ENCODE measurements around the gene LRRC42. TPM values are rescaled to one million over a fixed set of nuclear protein-coding genes. Genes with fewer than 3 reads are reported as not detected.

Gene LRRC42
- total and polyA plus RNA-seq, 2 experiments from 2014 or later = 41.8 to 46.9 TPM

- WGBS, 2 experiments (ENCODE audit: low coverage in 1 of 2, low lambda C conversion rate in 2 of 2, missing lambda C conversion rate in 2 of 2) = 74 to 76% methylated on average over 4 of the region's 4 CpGs
These were observed 3.2 kb downstream of the LRRC42 start for GRCh38 chr1:53949023-53949990.

GRCh38 chr1:53951697-53952096, 5.5 kb downstream of the LRRC42 start:
- peaks cover 92% of the 10 kb centered on the region for H3K79me2 ChIP-seq (ENCODE audit: insufficient read depth)
- no peak overlapping the region for H2AFZ ChIP-seq
- no peak overlapping the region for H3K27ac ChIP-seq
- no peak for DNase-seq
- H3K4me2 ChIP-seq (ENCODE audit: unreplicated experiment) = no peak overlapping the region
- no peak overlapping the region for H3K4me3 ChIP-seq
- in situ Hi-C loops (cut with MboI) = no loop called here
- H4K20me1 ChIP-seq (ENCODE audit: insufficient read depth) = no peaks in the 10 kb centered on the region
- peaks cover 25% of the 10 kb centered on the region for H3K4me1 ChIP-seq (ENCODE audit: insufficient read depth)
- H3K9me2 ChIP-seq (ENCODE audit: insufficient read depth) = no peaks in the 10 kb centered on the region
- H3K9ac ChIP-seq = no peak overlapping the region
- 96 to 100% methylated on average over 3 to 5 of the region's 5 CpGs for WGBS, 2 experiments (ENCODE audit: low coverage in 1 of 2, low lambda C conversion rate in 2 of 2, missing lambda C conversion rate in 2 of 2)
- no peak for TF ChIP-seq EZH2phosphoT487 (IDR thresholded peaks at IDR 0.05; ENCODE audit: insufficient read depth, low read depth)
- TF ChIP-seq EZH2 (IDR thresholded peaks at IDR 0.05; ENCODE audit: insufficient read depth, poor library complexity, severe bottlenecking) = no peak
- no peaks in the 10 kb centered on the region for H3K27me3 ChIP-seq (replicated peaks; ENCODE audit: insufficient read depth)
- peaks cover 26% of the 10 kb centered on the region for H3K36me3 ChIP-seq (ENCODE audit: low read depth)
- no peaks in the 10 kb centered on the region for H3K9me3 ChIP-seq (ENCODE audit: low read depth)
- H3F3A ChIP-seq (ENCODE audit: insufficient read depth) = peaks cover 17% of the 10 kb centered on the region

More at GRCh38 chr1:53949023-53949990, 3.2 kb downstream of the LRRC42 start:
- Histone ChIP-seq H3K36me3 (ENCODE audit: low read depth) (peaks cover 22% of the 10 kb centered on the region), H3K4me3 (no peak overlapping the region), H3K9me2 (ENCODE audit: insufficient read depth) (no peaks in the 10 kb centered on the region), H3K4me2 (ENCODE audit: unreplicated experiment) (peak overlapping the region; percentile 90), H3F3A (ENCODE audit: insufficient read depth) (0 out of 2 replicates have a peak, but pooled peaks cover 4% of the 10 kb centered on the region), H4K20me1 (ENCODE audit: insufficient read depth) (no peaks in the 10 kb centered on the region), H3K9ac (peak overlapping the region; percentile 14; the same call in 1 of the 2 replicates), H3K27me3 (replicated peaks; ENCODE audit: insufficient read depth) (no peaks in the 10 kb centered on the region), H3K4me1 (ENCODE audit: insufficient read depth) (peaks cover 21% of the 10 kb centered on the region), H3K9me3 (ENCODE audit: low read depth) (no peaks in the 10 kb centered on the region), H3K27ac (no peak overlapping the region), H3K79me2 (ENCODE audit: insufficient read depth) (peaks cover 92% of the 10 kb centered on the region), H2AFZ (no peak overlapping the region)
- in situ Hi-C loops (cut with MboI) = no loop called here
- peak; percentile 54 for DNase-seq
- no peak for TF ChIP-seq EZH2phosphoT487 (IDR thresholded peaks at IDR 0.05; ENCODE audit: insufficient read depth, low read depth)
- TF ChIP-seq EZH2 (IDR thresholded peaks at IDR 0.05; ENCODE audit: insufficient read depth, poor library complexity, severe bottlenecking) = no peak

- peaks cover 83% of the 10 kb centered on the region for H3K79me2 ChIP-seq (ENCODE audit: insufficient read depth)
- in situ Hi-C loops (cut with MboI) = no loop called here
- WGBS, 2 experiments (ENCODE audit: low coverage in 1 of 2, low lambda C conversion rate in 2 of 2, missing lambda C conversion rate in 2 of 2) = 85 to 88% methylated on average over 2 of the region's 2 CpGs
- H2AFZ ChIP-seq = no peak overlapping the region
- H3F3A ChIP-seq (ENCODE audit: insufficient read depth) = peaks cover 27% of the 10 kb centered on the region
- H3K4me2 ChIP-seq (ENCODE audit: unreplicated experiment) = no peak overlapping the region
- no peaks in the 10 kb centered on the region for H3K9me3 ChIP-seq (ENCODE audit: low read depth)
- H3K9me2 ChIP-seq (ENCODE audit: insufficient read depth) = no peaks in the 10 kb centered on the region
- no peak overlapping the region for H3K27ac ChIP-seq
- H3K9ac ChIP-seq = no peak overlapping the region
- no peaks in the 10 kb centered on the region for H4K20me1 ChIP-seq (ENCODE audit: insufficient read depth)
- H3K27me3 ChIP-seq (replicated peaks; ENCODE audit: insufficient read depth) = no peaks in the 10 kb centered on the region
- H3K4me3 ChIP-seq = no peak overlapping the region
- peaks cover 19% of the 10 kb centered on the region for H3K4me1 ChIP-seq (ENCODE audit: insufficient read depth)
- no peak for TF ChIP-seq EZH2phosphoT487 (IDR thresholded peaks at IDR 0.05; ENCODE audit: insufficient read depth, low read depth)
- DNase-seq = no peak
- peaks cover 29% of the 10 kb centered on the region for H3K36me3 ChIP-seq (ENCODE audit: low read depth)
These were observed 8.0 kb downstream of the LRRC42 start for GRCh38 chr1:53954128-53954527.

- Histone ChIP-seq H3F3A (ENCODE audit: insufficient read depth) (peaks cover 27% of the 10 kb centered on the region), H3K79me2 (ENCODE audit: insufficient read depth) (peaks cover 81% of the 10 kb centered on the region), H3K36me3 (ENCODE audit: low read depth) (peaks cover 50% of the 10 kb centered on the region), H3K4me3 (peak overlapping the region; percentile 45; the same call in 1 of the 2 replicates), H3K9ac (peak overlapping the region; percentile 48), H3K9me2 (ENCODE audit: insufficient read depth) (no peaks in the 10 kb centered on the region), H3K4me2 (ENCODE audit: unreplicated experiment) (peak overlapping the region; percentile 62), H3K4me1 (ENCODE audit: insufficient read depth) (peaks cover 19% of the 10 kb centered on the region), H3K9me3 (ENCODE audit: low read depth) (no peaks in the 10 kb centered on the region), H4K20me1 (ENCODE audit: insufficient read depth) (no peaks in the 10 kb centered on the region), H2AFZ (peak overlapping the region; percentile 52), H3K27me3 (replicated peaks; ENCODE audit: insufficient read depth) (no peaks in the 10 kb centered on the region), H3K27ac (peak overlapping the region; percentile 61)
- 77 to 78% methylated on average over 3 of the region's 3 CpGs for WGBS, 2 experiments (ENCODE audit: low coverage in 1 of 2, low lambda C conversion rate in 2 of 2, missing lambda C conversion rate in 2 of 2)
- TF ChIP-seq EZH2 (IDR thresholded peaks at IDR 0.05; ENCODE audit: insufficient read depth, poor library complexity, severe bottlenecking) = no peak
- TF ChIP-seq EZH2phosphoT487 (IDR thresholded peaks at IDR 0.05; ENCODE audit: insufficient read depth, low read depth) = no peak
- peak; percentile 44 for DNase-seq
- in situ Hi-C loops (cut with MboI) = no loop called here
These were observed 10.4 kb downstream of the LRRC42 start for GRCh38 chr1:53956308-53957168.
